ENCODE measurements around the gene CCR4. TPM values are rescaled to one million over a fixed set of nuclear protein-coding genes. Genes with fewer than 3 reads are reported as not detected.

The CCR4 gene
- total RNA-seq, 1 donor from 2014 or later: 0.31 TPM

DNA sequence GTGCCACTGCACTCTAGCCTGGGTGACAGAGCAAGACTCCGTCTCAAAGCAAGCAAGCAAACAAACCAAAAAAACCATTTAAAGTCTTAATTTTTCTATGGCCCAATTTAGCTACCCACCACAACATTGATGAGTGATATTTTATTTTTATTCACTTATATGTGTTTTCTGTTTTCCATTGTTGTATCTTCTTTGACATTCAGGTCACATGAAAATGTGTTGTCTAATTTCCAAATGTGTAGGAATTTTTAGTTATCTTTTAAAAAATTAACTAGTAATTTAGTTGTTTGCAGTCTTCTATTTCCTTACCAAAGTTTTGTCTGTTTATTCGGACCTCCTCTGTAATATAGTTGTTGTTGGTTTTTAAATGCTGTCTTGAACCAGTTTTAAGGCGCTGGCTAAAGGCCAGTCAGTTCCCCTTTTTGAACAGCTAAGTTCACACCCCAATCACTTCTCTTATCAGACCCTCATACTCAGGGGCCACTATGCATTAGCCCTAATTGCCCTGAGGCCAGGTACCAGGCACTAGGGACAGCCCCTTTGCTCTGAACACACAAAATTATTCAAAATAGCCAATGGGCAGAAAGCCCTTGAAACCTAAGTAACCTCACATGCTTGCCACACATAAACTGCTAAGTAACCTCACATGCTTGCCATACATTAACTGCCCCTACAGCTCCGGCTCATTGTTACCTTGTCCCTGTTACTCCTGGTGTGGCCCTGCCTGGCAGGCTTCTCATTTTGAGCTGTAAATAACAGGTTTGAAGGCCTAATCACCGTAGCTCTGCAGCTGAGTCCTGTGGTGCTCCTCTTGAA is 4.3 kb upstream of the CCR4 start:
- intact Hi-C loops (cut with micrococcal nuclease): loop anchor here (1.0 to 2.0 kb wide), 4 partner anchors 118 to 426 kb away; no protein-coding TSS in a partner anchor
- TF ChIP-seq, protein P1, sequence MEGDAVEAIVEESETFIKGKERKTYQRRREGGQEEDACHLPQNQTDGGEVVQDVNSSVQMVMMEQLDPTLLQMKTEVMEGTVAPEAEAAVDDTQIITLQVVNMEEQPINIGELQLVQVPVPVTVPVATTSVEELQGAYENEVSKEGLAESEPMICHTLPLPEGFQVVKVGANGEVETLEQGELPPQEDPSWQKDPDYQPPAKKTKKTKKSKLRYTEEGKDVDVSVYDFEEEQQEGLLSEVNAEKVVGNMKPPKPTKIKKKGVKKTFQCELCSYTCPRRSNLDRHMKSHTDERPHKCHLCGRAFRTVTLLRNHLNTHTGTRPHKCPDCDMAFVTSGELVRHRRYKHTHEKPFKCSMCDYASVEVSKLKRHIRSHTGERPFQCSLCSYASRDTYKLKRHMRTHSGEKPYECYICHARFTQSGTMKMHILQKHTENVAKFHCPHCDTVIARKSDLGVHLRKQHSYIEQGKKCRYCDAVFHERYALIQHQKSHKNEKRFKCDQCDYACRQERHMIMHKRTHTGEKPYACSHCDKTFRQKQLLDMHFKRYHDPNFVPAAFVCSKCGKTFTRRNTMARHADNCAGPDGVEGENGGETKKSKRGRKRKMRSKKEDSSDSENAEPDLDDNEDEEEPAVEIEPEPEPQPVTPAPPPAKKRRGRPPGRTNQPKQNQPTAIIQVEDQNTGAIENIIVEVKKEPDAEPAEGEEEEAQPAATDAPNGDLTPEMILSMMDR (IDR thresholded peaks at IDR 0.05): no peak
- Mint-ChIP-seq H3K36me3 (ENCODE audit: low read depth) (no peaks in the 10 kb centered on the region), H3K9me3 (no peaks in the 10 kb centered on the region), H3K27me3 (no peaks in the 10 kb centered on the region), H3K4me3 (no peak overlapping the region), H3K27ac (no peak overlapping the region), H3K4me1 (peaks cover 9% of the 10 kb centered on the region)
- CTCF ChIA-PET: interaction anchor here (0.8 to 5.2 kb wide), 9 partner anchors 16 to 840 kb away, joined by 3 to 74 read pairs (median 3); no protein-coding TSS in a partner anchor
- ATAC-seq (ENCODE audit: low read depth) (no peak), DNase-seq (no peak)
- POLR2A ChIA-PET: interaction anchor here (1.0 to 1.6 kb wide), 2 partner anchors 127 to 426 kb away, joined by 3 to 6 read pairs; no protein-coding TSS in a partner anchor

DNA sequence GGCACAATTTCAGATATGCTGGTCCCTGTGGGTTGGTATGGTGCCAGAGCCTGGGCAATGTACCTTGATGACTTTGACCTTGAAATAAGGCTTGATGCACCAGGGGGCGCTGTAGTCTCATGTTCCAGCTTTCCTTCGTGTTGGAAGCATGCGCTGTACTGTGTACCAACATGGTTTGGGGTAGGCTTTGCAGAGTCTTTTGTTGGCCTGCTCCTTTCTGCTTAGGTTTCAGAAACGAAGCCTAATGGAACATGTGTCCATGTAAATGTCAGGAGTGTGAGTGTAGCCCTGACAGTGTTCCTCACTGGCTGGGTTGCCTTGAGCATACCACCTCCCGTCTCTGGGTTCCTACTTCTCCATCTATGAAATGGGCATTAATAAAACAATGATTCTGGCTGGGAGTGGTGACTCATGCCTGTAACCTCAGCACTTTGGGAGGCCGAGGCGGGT is 3.6 kb upstream of the CCR4 start:
- CTCF ChIA-PET: interaction anchor here (0.8 to 5.2 kb wide), 11 partner anchors 15 to 839 kb away, joined by 3 to 74 read pairs (median 3); no protein-coding TSS in a partner anchor
- no peaks in the 10 kb centered on the region for H3K27me3 Mint-ChIP-seq
- POLR2A ChIA-PET: interaction anchor here (1.0 to 1.6 kb wide), 2 partner anchors 126 to 425 kb away, joined by 3 to 6 read pairs; no protein-coding TSS in a partner anchor
- peak; percentile 86 for ATAC-seq (ENCODE audit: low read depth)
- peak; percentile 67 for DNase-seq
- H3K27ac Mint-ChIP-seq: no peak overlapping the region
- H3K4me3 Mint-ChIP-seq: no peak overlapping the region
- intact Hi-C loops (cut with micrococcal nuclease): loop anchor here (1.0 to 2.0 kb wide), 4 partner anchors 117 to 425 kb away; no protein-coding TSS in a partner anchor
- H3K36me3 Mint-ChIP-seq (ENCODE audit: low read depth): no peaks in the 10 kb centered on the region
- H3K4me1 Mint-ChIP-seq: peaks cover 9% of the 10 kb centered on the region
- no peaks in the 10 kb centered on the region for H3K9me3 Mint-ChIP-seq
- TF ChIP-seq, protein P1 (IDR thresholded peaks at IDR 0.05): no peak

- H3K27me3 Mint-ChIP-seq: no peaks in the 10 kb centered on the region
- ATAC-seq (ENCODE audit: low read depth) (no peak), DNase-seq (no peak)
- peaks cover 9% of the 10 kb centered on the region for H3K4me1 Mint-ChIP-seq
- intact Hi-C loops (cut with micrococcal nuclease): no loop called here
- H3K9me3 Mint-ChIP-seq: no peaks in the 10 kb centered on the region
- no peak overlapping the region for H3K4me3 Mint-ChIP-seq
- POLR2A ChIA-PET: no interaction called here
- H3K27ac Mint-ChIP-seq: no peak overlapping the region
- CTCF ChIA-PET: interaction anchor here (1.2 to 5.2 kb wide), 5 partner anchors 64 to 425 kb away, joined by 3 to 74 read pairs (median 10); no protein-coding TSS in a partner anchor
- no peaks in the 10 kb centered on the region for H3K36me3 Mint-ChIP-seq (ENCODE audit: low read depth)
- TF ChIP-seq, protein P1 (IDR thresholded peaks at IDR 0.05): no peak
Observed at GRCh38 chr3:32948625-32949445, 2.6 kb upstream of the CCR4 start.

- intact Hi-C loops (cut with micrococcal nuclease): no loop called here
- Mint-ChIP-seq H3K27ac (no peak overlapping the region), H3K27me3 (no peaks in the 10 kb centered on the region), H3K4me1 (peaks cover 9% of the 10 kb centered on the region), H3K9me3 (no peaks in the 10 kb centered on the region), H3K4me3 (no peak overlapping the region), H3K36me3 (ENCODE audit: low read depth) (no peaks in the 10 kb centered on the region)
- ATAC-seq (ENCODE audit: low read depth) (no peak), DNase-seq (no peak)
- TF ChIP-seq, protein P1 (IDR thresholded peaks at IDR 0.05): no peak
- ChIA-PET CTCF (interaction anchor here (4.7 to 5.2 kb wide), 2 partner anchors 123 to 423 kb away, joined by 57 to 74 read pairs; no protein-coding TSS in a partner anchor), POLR2A (no interaction called here)
Observed at GRCh38 chr3:32950516-32950915, 928 bp upstream of the CCR4 start.
